Lower lobe of right lung (tissue), 2 donors: ENCODE measurements around the gene SPAG5. TPM values are rescaled to one million over a fixed set of nuclear protein-coding genes. Genes with fewer than 3 reads are reported as not detected.

Source experiments
- ATAC-seq, 2 donors: fragments of 200-7000 bp; cut with Tn5 transposase; one replicate each; pipeline ENCODE4 v1.9.1; 2020 to 2022; ENCODE audit warnings: mild to moderate bottlenecking in 2 of 2, moderate library complexity in 2 of 2
- DNase-seq: peaks from one replicate; pipeline ENCODE4 v3.0.0-alpha.2; 2020
- H3K27ac ChIP-seq: fragments of 200-600 bp; one replicate; pipeline ENCODE4 v1.8.0; 2022
- H3K27me3 ChIP-seq: fragments of 200-600 bp; one replicate; pipeline ENCODE4 v1.8.0; 2022; ENCODE audit warnings: low read depth
- H3K36me3 ChIP-seq: fragments of 200-600 bp; one replicate; pipeline ENCODE4 v1.8.0; 2022; ENCODE audit warnings: mild to moderate bottlenecking
- H3K4me1 ChIP-seq: fragments of 200-600 bp; one replicate; pipeline ENCODE4 v1.8.0; 2022
- H3K4me3 ChIP-seq: fragments of 200-600 bp; one replicate; pipeline ENCODE4 v1.8.0; 2022; ENCODE audit warnings: mild to moderate bottlenecking
- H3K9me3 ChIP-seq: fragments of 200-600 bp; one replicate; pipeline ENCODE4 v1.8.0; 2022
- CTCF ChIP-seq: fragments of 200-600 bp; IDR thresholded peaks from one replicate; pipeline ENCODE4 v1.8.0; 2022; ENCODE audit warnings: antibody characterized with exemption, mild to moderate bottlenecking
- intact Hi-C: fragments of 100-400 bp; cut with DNase I; formaldehyde crosslinking; loops from one replicate; pipeline ENCODE4 v1.11.0; 2022
- total RNA-seq: library from RNA; stranded (reverse); fragmentation: NEBNext Ultra II Directional; extraction: Animal tissue kit (Norgen Biotek cat#: 25700); gene quantifications from one replicate; pipeline ENCODE4 v1.2.1, GENCODE V29; 2021
- donor health status: DM: no; HTN: yes; CAD: no; lungs with severe emphysema.

Gene SPAG5
- total RNA-seq, 1 donor from 2014 or later: 4.9 TPM

- ATAC-seq (no peak), DNase-seq (no peak)
- Histone ChIP-seq H3K36me3 (peaks cover 65% of the 10 kb centered on the region), H3K27me3 (no peaks in the 10 kb centered on the region), H3K4me1 (peaks cover 26% of the 10 kb centered on the region), H3K4me3 (no peak overlapping the region), H3K27ac (no peak overlapping the region), H3K9me3 (no peaks in the 10 kb centered on the region)
- intact Hi-C loops: no loop called here
- TF ChIP-seq CTCF: no peak
These were observed 43.8 kb downstream of the SPAG5 start for GRCh38 chr17:28555022-28555421.

GRCh38 chr17:28554565-28554964, 44.3 kb downstream of the SPAG5 start:
- H3K9me3 ChIP-seq: no peaks in the 10 kb centered on the region
- no peak for TF ChIP-seq CTCF
- intact Hi-C loops: no loop called here
- peaks cover 30% of the 10 kb centered on the region for H3K4me1 ChIP-seq
- H3K27ac ChIP-seq: no peak overlapping the region
- no peak for ATAC-seq
- no peak for DNase-seq
- H3K27me3 ChIP-seq: no peaks in the 10 kb centered on the region
- peaks cover 61% of the 10 kb centered on the region for H3K36me3 ChIP-seq
- H3K4me3 ChIP-seq: no peak overlapping the region

- peaks cover 40% of the 10 kb centered on the region for H3K4me1 ChIP-seq
These were observed 45.8 kb downstream of the SPAG5 start for GRCh38 chr17:28553000-28553505.

GRCh38 chr17:28552176-28552999, 46.4 kb downstream of the SPAG5 start, which contains the start of gene UNC119:
UNC119 (minus strand) TSS chr17:28552624; CDS start chr17:28552557, 67 bp downstream.
- Histone ChIP-seq H3K4me1 (peaks cover 43% of the 10 kb centered on the region), H3K9me3 (no peaks in the 10 kb centered on the region), H3K27me3 (no peaks in the 10 kb centered on the region), H3K36me3 (peaks cover 41% of the 10 kb centered on the region), H3K27ac (peak within 1 kb of the TSS; percentile 71), H3K4me3 (peak within 1 kb of the TSS; percentile 87)
- intact Hi-C loops: no loop called here
- TF ChIP-seq CTCF: no peak
- ATAC-seq (peak; percentile 94 to 96), DNase-seq (peak; percentile 88)

More at GRCh38 chr17:28553000-28553505, 45.8 kb downstream of the SPAG5 start:
- Histone ChIP-seq H3K9me3 (no peaks in the 10 kb centered on the region), H3K36me3 (peaks cover 46% of the 10 kb centered on the region), H3K27ac (no peak overlapping the region), H3K27me3 (no peaks in the 10 kb centered on the region), H3K4me3 (peak overlapping the region; percentile 87)
- DNase-seq: no peak
- ATAC-seq: no peak
- intact Hi-C loops: no loop called here
- no peak for TF ChIP-seq CTCF

- intact Hi-C loops: no loop called here
- no peaks in the 10 kb centered on the region for H3K9me3 ChIP-seq
- DNase-seq (no peak), ATAC-seq (peak; percentile 2 to 11)
- H3K4me3 ChIP-seq: peak overlapping the region; percentile 87
- no peak for TF ChIP-seq CTCF
- H3K27me3 ChIP-seq: no peaks in the 10 kb centered on the region
- H3K36me3 ChIP-seq: peaks cover 41% of the 10 kb centered on the region
- peak overlapping the region; percentile 71 for H3K27ac ChIP-seq
- peaks cover 43% of the 10 kb centered on the region for H3K4me1 ChIP-seq
These were observed 47.2 kb downstream of the SPAG5 start for GRCh38 chr17:28551421-28552175.
